Limb (tissue), 2 donors: ENCODE data around the gene PHACTR4.
"Not testable (repeated sequence)": the region's sequence is repeated elsewhere in the genome, so short reads cannot be mapped to it uniquely, and the experiment has no call there.

Experiments
- DNase-seq, 2 donors: peaks; one replicate each; pipeline ENCODE4 v3.0.0-alpha.2; 2016; ENCODE audit errors: extremely low spot score in 2 of 2

Gene PHACTR4

DNA sequence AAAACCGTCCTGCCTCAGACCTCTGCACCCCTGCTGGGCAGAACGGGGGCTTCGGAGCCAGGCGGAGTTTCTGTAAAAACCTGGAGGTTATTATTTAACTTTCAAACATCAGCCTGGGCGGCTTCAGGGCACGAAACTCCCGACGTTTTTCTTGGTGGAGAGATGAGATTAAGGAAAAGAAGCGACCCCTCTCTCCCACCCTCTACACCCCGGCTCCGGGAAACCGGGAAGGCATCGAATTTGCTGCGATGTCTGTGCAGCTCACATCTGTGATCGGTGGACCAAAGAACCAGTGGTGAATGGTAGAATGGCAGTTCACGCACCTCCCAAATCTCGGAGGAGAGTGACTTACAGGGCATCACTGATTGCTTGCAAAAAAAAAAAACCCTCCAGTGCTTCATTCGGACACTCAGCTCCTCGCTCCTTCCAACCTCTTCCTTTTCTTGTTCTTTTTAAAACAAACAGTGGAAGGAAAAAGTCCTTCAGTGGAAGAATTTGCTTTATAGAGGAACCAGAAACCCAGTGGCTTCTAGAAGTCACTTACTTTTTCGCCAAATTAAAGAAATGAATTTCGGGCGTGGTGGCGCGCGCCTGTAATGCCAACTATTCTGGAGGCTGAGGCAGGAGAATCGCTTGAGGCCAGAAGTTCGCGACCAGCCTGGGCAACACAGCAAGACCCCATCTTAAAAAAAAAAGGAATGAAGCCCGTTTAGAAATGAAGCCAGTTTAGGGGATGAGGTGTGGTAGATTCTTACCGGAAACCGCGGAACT lies 884 bp downstream of the PHACTR4 start:
- DNase-seq: no peak

DNA sequence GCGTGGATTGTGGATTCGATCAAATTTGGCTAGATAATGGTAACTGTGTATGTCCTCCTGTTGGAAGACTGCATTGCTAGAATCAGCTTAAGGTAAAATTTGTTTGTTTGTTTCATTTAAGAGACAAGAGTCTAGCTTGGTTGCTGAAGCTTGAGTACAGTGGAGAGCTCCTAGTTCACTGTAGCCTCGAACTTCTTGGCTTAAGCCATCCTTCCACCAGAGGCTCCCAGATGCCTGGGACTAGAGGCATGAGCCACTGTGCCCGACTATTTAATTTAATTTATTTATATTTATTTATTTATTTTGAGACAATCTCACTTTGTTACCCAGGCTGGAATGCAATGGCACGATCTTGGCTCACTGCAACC lies 1.5 kb downstream of the PHACTR4 start:
- DNase-seq: no peak

DNA sequence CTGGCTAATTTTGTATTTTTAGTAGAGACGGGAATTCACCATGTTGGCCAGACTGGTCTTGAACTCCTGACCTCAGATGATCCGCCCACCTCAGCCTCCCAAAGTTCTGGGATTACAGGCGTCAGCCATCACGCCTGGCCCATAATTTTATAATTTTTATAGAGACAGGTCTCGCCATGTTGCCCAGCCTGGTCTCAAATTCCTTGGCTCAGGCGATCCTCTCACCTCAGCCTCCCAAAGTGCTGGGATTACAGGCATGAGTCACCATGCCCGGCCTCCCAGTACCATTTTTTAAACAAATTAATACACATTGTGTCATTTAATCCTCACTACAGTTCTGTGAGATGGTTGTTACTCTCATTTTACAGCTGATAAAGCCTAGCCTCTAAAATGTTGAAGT lies 3.9 kb downstream of the PHACTR4 start:
- not testable (repeated sequence) for DNase-seq

DNA sequence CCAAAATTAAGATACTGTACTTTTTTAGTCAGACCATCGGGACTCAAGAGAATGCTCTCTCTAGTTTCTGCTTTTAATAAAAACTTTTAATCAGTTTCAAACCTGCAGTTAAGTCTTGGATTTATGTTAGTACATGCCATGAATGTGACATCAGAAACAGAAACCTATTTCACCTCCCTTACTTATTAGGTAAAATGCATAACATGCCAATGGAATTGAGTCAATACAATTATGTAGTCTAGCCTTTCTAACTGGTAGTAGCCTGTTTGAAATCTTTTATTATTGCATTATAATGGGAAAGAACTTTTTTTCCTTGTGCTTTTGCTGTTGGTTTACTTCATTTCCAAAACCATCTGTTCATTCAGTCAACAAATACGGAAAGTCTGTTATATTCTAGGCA lies 4.8 kb downstream of the PHACTR4 start:
- no peak for DNase-seq

DNA sequence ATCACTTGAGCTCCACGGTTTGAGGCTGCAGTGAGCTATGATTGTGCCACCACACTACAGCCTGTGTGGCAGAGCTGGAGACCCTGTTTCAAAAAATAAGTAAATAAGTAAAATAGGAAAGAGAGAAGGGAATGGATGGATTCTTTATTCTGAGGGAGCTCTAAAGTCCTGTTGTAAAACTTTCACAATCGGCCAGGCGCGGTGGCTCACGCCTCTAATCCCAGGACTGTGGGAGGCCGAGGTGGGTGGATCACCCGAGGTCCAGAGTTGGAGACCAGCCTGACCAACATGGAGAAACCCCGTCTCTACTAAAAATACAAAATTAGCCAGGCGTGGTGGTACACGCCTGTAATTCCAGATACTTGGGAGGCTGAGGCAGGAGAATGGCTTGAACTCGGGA lies 6.1 kb downstream of the PHACTR4 start:
- not testable (repeated sequence) for DNase-seq

DNA sequence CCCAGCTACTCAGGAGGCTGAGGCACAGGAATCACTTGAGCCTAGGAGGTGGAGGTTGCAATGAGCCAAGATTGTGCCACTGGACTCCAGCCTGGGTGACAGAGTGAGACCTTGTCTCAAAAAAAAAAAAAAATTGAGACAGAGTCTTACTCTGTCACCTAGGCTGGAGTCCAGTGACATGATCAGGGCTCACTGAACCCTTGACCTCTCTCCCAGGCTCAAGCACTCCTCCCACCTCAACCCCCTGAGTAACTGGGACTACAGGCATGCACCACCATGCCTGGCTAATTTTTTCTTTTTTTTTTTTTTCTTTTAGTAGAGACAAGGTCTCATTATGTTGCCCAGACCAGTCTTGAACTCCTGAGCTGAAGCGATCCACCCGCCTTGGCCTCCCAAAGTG lies 6.7 kb downstream of the PHACTR4 start:
- DNase-seq: not testable (repeated sequence)

DNA sequence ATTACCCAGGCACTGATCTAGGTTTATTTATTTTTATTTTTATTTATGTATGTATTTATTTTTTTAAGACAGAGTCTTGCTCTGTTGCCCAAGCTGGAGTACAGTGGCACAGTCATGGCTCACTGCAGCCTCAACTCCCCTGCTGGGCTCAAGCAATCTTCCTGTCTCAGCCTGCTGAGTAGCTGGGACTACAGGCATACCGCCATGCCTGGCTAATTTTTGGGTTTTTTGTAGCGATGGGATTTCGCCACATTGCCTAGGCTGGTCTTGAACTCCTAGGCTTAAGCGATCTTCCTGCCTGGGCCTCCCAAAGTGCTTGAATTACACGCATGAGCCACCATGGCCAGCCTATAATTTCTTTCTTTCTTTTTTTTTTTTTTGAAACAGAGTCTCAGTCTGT lies 9.4 kb downstream of the PHACTR4 start:
- DNase-seq: no peak

DNA sequence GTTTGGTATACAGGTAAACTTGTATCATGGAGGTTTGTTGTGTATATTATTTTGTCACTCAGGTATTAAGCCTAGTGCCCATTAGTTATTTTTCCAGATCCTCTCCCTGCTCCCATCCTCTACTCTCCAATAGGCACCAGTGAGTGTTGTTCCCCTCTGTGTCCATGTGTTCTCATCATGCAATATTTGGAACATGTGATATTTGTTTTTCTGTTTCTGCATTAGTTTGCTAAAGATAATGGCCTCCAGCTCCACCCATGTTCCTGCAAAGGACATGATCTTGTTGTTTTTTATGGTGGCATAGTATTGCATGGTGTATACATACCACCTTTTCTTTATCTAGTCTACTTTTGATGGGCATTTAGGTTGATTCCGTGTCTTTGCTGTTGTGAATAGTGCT lies 10.9 kb downstream of the PHACTR4 start:
- DNase-seq: no peak

DNA sequence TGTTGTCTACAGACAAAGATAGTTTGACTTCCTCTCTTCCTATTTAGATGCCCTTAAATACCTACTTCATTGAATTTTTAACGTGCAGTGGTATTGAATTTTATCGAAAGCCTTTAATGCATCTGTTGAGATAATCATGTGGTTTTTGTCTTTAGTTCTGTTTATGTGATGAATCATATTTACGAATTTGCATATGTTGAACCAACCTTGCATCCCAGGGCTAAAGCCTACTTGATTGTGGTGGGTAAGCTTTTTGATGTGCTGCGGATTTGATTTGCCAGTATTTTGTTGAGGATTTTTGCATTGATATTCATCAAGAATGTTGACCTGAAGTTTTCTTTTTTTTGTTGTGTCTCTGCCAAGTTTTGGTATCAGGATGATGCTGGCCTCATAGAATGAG lies 14.2 kb downstream of the PHACTR4 start:
- not testable (repeated sequence) for DNase-seq

DNA sequence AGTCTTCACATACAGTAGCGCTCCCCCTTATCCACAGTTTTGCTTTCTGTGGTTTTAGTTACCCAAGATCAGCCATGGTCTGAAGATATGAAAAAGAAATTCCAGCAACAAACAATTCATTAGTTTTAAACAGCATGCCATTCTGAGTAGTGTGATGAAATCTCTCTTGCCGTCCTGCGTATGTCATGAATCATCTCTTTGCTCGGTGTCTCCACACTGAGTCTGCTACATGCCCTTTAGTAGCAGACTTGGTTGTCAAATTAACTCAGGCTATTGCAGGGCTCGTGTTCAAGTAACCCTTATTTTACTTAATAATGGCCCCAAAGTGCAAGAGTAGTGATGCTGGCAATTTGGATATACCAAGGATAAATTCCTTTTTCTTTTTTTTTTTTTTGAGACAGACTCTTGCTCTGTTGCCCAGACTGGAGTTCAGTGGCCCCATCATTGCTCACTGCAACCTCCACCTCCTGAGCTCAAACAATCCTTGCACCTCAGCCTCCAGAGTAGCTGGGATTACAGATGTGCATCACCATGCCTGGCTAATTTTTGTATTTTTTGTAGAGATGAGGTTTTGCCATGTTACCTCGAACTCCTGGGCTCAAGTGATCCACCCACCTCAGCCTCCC lies 22.6 kb downstream of the PHACTR4 start:
- no peak for DNase-seq

DNA sequence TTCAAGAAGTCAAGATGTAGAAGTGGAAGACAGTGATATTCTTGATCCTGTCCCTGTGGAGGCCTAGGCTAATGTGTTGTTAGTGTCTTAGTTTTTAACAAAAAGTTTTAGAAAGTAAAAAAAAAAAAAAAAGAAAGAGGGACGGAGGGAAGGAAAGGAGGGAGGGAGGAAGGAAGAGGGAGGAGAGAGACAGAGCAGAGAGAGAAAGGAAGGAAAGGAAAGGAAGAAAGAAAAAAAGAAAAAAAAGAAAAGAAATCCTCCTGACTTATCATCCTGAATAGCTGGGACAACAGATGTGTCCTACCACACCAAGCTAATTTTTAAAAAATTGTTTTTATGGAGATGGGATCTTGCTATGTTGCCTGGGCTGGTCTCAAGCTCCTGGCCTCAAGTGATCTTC lies 24.6 kb downstream of the PHACTR4 start:
- no peak for DNase-seq

DNA sequence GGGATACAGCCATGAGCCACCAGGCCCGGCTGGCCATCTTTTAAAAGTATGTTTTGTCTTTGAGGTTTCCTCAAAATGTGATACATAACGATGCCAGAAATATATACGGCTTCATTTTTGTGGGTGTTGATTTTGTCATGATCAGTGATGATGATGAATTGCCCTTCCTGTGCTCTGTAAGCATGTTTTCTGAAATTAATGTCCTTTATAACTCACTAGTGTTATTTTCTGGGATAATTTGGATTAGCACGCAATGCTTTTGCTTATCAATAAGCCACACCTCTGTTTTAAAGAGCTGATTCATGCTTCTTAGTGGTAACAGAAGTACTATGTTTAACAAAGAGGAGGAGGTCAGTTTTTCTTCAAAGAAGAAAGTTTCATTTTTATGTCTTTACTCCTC lies 25.6 kb downstream of the PHACTR4 start:
- DNase-seq: no peak

DNA sequence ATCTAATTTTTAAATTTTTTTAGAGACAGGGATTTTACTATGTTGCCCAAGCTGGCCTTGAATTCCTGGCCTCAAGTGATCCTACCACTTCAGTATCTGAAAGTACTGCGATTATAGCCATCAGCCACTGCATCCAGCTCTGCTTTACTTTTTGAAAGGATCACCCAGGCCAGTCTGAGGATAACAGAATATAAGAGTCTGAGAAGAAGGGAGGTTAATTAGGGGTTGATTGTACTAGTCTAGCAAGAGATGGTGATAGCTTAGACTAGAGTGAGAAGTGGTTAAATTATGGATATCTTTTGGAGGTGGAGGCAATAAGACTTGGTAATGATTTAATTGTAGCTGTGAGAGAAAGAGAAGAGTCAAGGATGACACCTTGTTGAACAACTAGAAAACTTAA lies 32.2 kb downstream of the PHACTR4 start:
- no peak for DNase-seq

DNA sequence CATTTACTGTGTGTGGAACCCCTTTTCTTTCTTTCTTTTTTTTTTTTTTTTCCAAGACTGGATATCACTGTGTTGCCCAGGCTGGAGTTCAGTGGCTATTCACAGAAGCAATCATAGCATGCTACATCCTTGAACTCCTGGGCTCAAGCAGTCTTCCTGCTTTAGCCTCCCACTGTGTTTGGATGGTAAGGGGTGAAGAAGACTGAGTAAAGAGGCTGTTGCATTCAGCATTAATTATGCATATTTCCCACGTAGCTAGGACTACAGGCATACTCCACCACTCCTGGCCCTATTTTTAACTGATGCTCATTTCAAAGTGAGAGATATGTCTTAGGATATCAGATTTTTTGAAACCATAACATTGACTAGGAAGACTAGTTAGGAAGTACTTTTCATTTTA lies 39.5 kb downstream of the PHACTR4 start:
- DNase-seq: no peak

DNA sequence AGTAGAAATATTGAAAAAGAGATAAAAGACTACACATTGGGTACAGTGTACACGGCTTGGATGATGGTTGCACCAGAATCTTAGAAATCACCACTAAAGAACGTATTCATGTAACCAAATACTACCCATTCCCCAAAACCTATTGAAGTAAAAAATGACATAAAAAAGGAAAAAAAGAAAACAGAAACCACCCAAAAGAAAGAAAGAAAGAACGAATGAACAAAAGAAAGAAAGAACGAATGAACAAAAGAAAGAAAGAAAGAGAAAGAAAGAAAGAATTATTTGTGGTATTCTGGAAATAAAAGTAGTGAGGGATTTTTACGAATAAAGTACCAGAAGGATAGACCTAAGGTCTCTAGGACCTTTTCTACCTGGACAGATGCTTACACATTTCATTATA lies 42.1 kb downstream of the PHACTR4 start:
- DNase-seq: no peak

DNA sequence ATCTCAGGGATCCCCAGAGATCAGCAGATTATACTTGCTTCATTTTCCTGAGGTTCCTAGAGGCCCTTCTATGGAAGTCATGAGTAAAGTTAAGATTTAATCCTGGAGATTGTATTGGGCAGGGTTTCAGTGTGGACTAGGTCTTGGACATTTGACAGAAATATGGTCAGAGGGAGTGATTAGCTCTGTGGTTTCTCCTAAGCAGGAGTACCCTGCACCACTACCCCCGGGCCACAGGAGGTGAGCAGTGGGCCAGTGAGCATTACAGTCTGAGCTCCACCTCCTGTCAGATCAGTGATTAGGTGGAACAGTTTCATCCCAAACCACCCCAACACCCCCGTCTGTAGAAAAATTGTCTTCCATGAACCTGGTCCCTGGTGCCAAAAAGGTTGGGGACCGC lies 43.2 kb downstream of the PHACTR4 start:
- no peak for DNase-seq

DNA sequence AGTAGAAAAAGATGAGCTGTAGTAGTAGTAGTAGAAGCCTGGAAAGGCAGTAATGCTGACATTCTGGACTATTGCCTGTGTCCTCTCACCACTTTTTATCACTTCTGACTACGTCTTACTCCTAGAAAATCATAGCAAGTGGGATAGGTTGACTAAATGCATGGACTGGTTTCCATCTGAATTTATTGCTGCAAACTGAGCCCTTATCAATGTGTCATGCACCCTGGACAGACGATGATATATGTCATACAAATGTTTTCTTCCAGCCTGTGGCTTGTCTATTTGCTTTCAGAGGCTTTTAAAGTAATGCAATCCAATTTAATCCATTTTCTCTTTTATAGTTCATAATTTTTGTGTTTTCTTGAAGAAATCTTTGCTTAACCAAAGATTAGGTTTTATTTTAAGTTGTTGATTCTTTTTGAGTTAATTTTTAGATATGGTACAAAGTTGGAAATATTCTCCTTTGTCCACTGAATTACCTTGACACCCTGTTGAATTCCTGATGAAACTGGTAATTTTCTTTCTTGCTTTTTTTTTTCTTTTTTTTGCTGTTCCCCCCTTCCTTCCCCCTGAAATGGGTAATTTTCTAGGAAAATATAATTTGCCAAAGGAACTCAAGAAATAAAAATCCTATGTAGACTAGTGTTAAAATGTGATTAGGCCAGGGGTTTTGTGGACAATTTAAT lies 47.1 kb downstream of the PHACTR4 start:
- DNase-seq: no peak

DNA sequence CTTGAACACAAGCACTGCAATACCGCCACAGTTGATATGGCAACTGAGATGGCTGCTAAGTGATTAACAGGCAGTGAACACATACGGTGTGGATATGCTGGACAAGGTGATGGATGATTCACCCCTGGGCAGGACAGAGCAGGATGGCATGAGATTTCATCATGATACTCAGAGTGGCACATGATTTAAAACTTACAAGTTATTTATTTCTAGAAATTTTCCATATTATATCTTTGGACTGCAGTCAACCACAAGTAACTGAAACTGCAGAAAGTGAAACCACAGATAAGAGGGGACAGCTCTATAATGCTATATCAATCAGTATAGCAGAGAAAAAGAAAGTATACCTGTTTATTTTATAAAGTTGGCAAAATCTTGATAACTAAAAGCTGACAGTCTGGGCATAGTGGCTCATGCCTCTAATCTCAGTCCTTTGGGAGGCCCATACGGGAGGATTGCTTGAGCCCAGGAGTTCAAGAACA lies 47.9 kb downstream of the PHACTR4 start:
- no peak for DNase-seq

DNA sequence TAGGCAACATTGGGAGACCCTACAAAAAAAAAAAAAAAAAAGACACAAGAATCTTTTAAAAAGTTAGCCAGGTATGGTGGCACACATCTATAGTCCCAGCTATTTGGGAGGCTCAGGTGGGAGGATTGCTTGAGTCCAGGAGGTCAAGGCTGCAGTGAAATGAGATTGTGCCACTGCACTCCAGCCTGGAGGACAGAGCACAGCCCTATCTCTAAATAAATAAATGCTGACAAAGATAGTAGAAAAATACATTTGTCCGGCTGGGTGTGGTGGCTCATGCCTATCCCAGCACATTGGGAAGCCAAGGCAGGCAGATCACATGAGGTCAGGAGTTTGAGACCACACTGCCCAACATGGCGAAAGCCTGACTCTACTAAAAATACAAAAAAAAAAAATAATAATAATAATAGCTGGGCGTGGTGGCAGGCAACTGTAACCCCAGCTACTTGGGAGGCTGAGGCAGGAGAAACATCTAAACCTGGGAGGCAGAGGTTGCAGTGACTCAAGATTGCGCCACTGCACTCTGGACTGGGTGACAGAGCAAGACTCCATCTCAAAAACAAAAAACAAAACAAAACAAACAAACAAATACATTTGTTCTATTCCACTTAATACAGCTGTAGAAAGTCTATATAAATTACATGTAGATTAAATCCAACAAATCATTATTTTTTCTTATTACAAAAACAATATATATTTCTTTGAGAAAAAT lies 48.5 kb downstream of the PHACTR4 start:
- DNase-seq: no peak

DNA sequence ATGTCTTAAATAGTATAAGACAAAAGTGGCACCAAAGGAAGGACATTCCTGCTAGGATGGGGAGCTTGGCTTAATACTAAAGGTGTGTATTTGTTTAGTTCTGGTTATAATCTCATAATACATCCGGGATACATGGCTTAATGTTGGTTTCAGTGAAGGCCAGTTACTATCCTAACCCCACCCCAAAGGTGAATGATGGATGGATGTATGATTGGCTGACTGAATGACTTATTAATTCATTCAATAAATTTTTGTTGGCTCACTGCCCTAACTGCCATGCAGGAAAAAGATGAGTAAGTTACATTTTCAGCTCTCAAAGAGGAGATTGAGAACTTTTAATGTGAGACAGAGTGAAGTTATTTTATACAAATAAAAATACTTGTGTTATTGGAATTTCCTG lies 52.2 kb downstream of the PHACTR4 start:
- DNase-seq: no peak

DNA sequence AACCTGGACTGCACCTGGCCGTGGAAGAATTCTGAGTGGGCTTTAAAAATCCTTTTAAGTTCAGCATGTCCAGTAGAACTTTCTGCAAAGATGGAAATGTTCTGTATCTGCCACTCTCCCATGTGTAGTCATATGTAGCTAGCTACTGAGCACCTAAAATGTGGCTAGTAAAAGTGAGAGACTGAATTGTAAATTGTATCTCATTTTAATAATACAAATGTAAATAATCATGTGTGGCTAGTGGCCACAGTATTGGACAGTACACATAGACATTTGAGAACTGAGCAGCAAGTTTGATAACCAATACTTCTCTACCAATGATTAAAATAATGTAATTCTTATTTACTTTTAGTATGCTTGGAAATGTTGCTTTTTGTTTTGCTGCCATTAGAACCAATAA lies 57.3 kb downstream of the PHACTR4 start:
- DNase-seq: no peak

DNA sequence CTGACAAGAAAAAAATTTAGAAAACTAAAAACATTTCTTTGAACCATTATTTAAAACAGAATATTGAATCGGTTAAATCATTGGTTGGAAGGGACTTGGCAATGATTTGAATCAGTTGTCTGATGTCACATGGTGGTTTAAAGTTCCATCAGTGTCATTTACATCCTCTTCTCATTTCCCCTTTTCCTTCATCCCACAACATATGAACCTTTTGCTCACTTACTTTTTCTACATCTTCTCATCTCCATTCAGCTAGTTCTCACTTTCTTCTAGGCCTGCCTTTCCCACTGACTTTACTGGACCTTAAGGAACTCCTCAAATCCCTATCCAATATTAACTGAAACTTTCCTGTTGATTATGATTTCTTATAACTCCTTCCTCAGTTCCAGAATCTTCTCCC lies 58.5 kb downstream of the PHACTR4 start:
- DNase-seq: no peak
